Fibroblast of lung (primary cell): ENCODE data around the gene PDE2A. TPM values are rescaled to one million over a fixed set of nuclear protein-coding genes. Genes with fewer than 3 reads are reported as not detected.

Experiments
- DNase-seq, 2 donors: peaks; one replicate each; pipeline versions ENCODE4 v3.0.0 to v3.0.0-alpha.2; 2010; ENCODE audit warnings: low read depth in 2 of 2
- H2AFZ ChIP-seq: 2 replicates; pipeline ENCODE4 v1.5.1; 2012; ENCODE audit warnings: low read length, control low read depth, inconsistent platforms
- H3K27ac ChIP-seq: 2 replicates; pipeline ENCODE4 v1.5.1; 2011; ENCODE audit warnings: low read length, control low read depth; ENCODE audit not compliant: insufficient read depth
- H3K27me3 ChIP-seq: 2 replicates; pipeline ENCODE4 v1.5.1; 2011; ENCODE audit warnings: mild to moderate bottlenecking, low read length; ENCODE audit not compliant: control insufficient read depth, insufficient read depth
- H3K36me3 ChIP-seq: 2 replicates; pipeline ENCODE4 v1.5.1; 2011; ENCODE audit warnings: low read length; ENCODE audit not compliant: control insufficient read depth, insufficient read depth
- H3K4me1 ChIP-seq: 2 replicates; pipeline ENCODE4 v1.5.1; 2011; ENCODE audit warnings: low read length; ENCODE audit not compliant: control insufficient read depth, insufficient read depth; ENCODE audit errors: extremely low read depth
- H3K4me2 ChIP-seq: 2 replicates; pipeline ENCODE4 v1.5.1; 2011; ENCODE audit warnings: low read length, control low read depth; ENCODE audit not compliant: insufficient read depth; ENCODE audit errors: extremely low read depth
- H3K4me3 ChIP-seq, 4 experiments: fragments of 200-600 bp in 1 of 4; sonication (generic) in 1 of 4; replicated peaks in 1 of 4; 2 replicates each; pipeline ENCODE4 v1.5.1; 2011 to 2016; ENCODE audit warnings: low read length in 4 of 4, low read depth in 3 of 4, mild to moderate bottlenecking in 3 of 4, control low read depth in 2 of 4, inconsistent platforms in 1 of 4, mixed read lengths in 1 of 4; ENCODE audit not compliant: insufficient read depth in 1 of 4; ENCODE audit errors: control extremely low read depth in 1 of 4
- H3K79me2 ChIP-seq: 2 replicates; pipeline ENCODE4 v1.5.1; 2012; ENCODE audit warnings: mild to moderate bottlenecking, low read length, inconsistent platforms; ENCODE audit not compliant: control insufficient read depth, insufficient read depth
- H3K9ac ChIP-seq: 2 replicates; pipeline ENCODE4 v1.5.1; 2011; ENCODE audit warnings: mild to moderate bottlenecking, low read length, control low read depth; ENCODE audit not compliant: insufficient read depth
- H3K9me3 ChIP-seq: 2 replicates; pipeline ENCODE4 v1.5.1; 2012; ENCODE audit warnings: low read depth, low read length; ENCODE audit not compliant: control insufficient read depth, insufficient read depth
- H4K20me1 ChIP-seq: 2 replicates; pipeline ENCODE4 v1.5.1; 2011; ENCODE audit warnings: low read length; ENCODE audit not compliant: control insufficient read depth, insufficient read depth; ENCODE audit errors: extremely low read depth
- EZH2 ChIP-seq: IDR thresholded peaks from 2 replicates; pipeline ENCODE4 v1.5.1; 2012; ENCODE audit warnings: low read length, control low read depth, mild to moderate bottlenecking; ENCODE audit errors: missing control alignments
- polyA plus RNA-seq, 2 donors: library from polyadenylated mRNA; depleted of rRNA in 1 of 2; stranded (reverse) in 1 of 2; unstranded in 1 of 2; fragments of >200 nt; gene quantifications; 2 replicates each; pipeline ENCODE4 v1.2.1, GENCODE V29; 2011 to 2012; ENCODE audit warnings: missing spikeins in 1 of 2
- total RNA-seq: library from RNA; depleted of rRNA; stranded (reverse); fragments of >200 nt; gene quantifications from 2 replicates; pipeline ENCODE4 v1.2.1, GENCODE V29; 2014
- TF ChIP-seq, protein P1 (sequence below), 2 donors: IDR thresholded peaks in 1 of 2; conservative IDR thresholded peaks in 1 of 2; 1 replicate in 1 of 2; 2 replicates in 1 of 2; pipeline ENCODE4 v1.5.1; 2011 to 2012; ENCODE audit warnings: low read length in 2 of 2, control low read depth in 1 of 2, inconsistent platforms in 1 of 2, low read depth in 1 of 2, mild to moderate bottlenecking in 1 of 2

The PDE2A gene
- total and polyA plus RNA-seq, 2 donors (not counting 1 experiment from before 2014, with no cell fraction given): 0.50 to 2.6 TPM

GRCh38 chr11:72718101-72718501 is 43.9 kb upstream of the PDE2A start:
- no peak for TF ChIP-seq EZH2
- TF ChIP-seq, protein P1, sequence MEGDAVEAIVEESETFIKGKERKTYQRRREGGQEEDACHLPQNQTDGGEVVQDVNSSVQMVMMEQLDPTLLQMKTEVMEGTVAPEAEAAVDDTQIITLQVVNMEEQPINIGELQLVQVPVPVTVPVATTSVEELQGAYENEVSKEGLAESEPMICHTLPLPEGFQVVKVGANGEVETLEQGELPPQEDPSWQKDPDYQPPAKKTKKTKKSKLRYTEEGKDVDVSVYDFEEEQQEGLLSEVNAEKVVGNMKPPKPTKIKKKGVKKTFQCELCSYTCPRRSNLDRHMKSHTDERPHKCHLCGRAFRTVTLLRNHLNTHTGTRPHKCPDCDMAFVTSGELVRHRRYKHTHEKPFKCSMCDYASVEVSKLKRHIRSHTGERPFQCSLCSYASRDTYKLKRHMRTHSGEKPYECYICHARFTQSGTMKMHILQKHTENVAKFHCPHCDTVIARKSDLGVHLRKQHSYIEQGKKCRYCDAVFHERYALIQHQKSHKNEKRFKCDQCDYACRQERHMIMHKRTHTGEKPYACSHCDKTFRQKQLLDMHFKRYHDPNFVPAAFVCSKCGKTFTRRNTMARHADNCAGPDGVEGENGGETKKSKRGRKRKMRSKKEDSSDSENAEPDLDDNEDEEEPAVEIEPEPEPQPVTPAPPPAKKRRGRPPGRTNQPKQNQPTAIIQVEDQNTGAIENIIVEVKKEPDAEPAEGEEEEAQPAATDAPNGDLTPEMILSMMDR (conservative IDR thresholded peaks at IDR 0.05 in 1 of 2, IDR thresholded peaks at IDR 0.05 in 1 of 2; ENCODE audit: low read depth in 1 of 2, low read length in 2 of 2): no peak
- Histone ChIP-seq H3K4me1 (peaks cover 24% of the 10 kb centered on the region), H4K20me1 (no peaks in the 10 kb centered on the region), H3K9ac (no peak overlapping the region), H3K79me2 (peaks cover 39% of the 10 kb centered on the region), H3K36me3 (peaks cover 3% of the 10 kb centered on the region), H3K4me2 (no peak overlapping the region), H3K9me3 (no peaks in the 10 kb centered on the region), H3K4me3 (no peak overlapping the region), H2AFZ (no peak overlapping the region), H3K27me3 (no peaks in the 10 kb centered on the region), H3K27ac (no peak overlapping the region)
- DNase-seq: no peak

GRCh38 chr11:72716788-72717435 is 42.7 kb upstream of the PDE2A start:
- Histone ChIP-seq H2AFZ (no peak overlapping the region), H3K9ac (no peak overlapping the region), H4K20me1 (no peaks in the 10 kb centered on the region), H3K4me3 (no peak overlapping the region), H3K4me2 (no peak overlapping the region), H3K9me3 (no peaks in the 10 kb centered on the region), H3K36me3 (peaks cover 5% of the 10 kb centered on the region), H3K27ac (no peak overlapping the region), H3K4me1 (peaks cover 24% of the 10 kb centered on the region), H3K79me2 (peaks cover 32% of the 10 kb centered on the region), H3K27me3 (no peaks in the 10 kb centered on the region)
- no peak for DNase-seq
- TF ChIP-seq, protein P1 (conservative IDR thresholded peaks at IDR 0.05 in 1 of 2, IDR thresholded peaks at IDR 0.05 in 1 of 2; ENCODE audit: low read depth in 1 of 2, low read length in 2 of 2): no peak
- TF ChIP-seq EZH2: no peak

DNA sequence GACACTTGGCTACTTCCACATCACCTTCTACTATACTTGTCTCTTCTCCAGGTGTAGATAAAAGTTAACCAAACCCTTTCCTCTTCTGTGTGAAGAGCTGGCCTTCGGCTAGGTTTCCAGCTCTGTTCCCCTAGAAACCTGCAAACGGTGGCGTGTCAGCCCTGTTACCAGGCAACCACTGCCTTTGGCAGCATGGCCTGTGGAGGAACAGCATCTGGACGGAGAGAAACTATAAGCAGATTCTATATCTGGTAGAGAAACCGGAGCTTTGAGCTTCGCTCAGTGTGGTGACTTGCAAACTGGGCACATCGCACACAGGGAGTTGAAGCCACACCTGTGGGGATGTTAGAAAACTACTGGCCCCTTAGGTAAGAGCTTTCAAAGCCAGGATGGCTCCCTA is 42.1 kb upstream of the PDE2A start:
- Histone ChIP-seq H3K4me2 (no peak overlapping the region), H3K4me1 (peaks cover 18% of the 10 kb centered on the region), H3K79me2 (peaks cover 27% of the 10 kb centered on the region), H4K20me1 (no peaks in the 10 kb centered on the region), H2AFZ (no peak overlapping the region), H3K9ac (no peak overlapping the region), H3K27me3 (no peaks in the 10 kb centered on the region), H3K36me3 (peaks cover 5% of the 10 kb centered on the region), H3K9me3 (no peaks in the 10 kb centered on the region), H3K27ac (no peak overlapping the region), H3K4me3 (no peak overlapping the region)
- no peak for TF ChIP-seq EZH2
- TF ChIP-seq, protein P1 (conservative IDR thresholded peaks at IDR 0.05 in 1 of 2, IDR thresholded peaks at IDR 0.05 in 1 of 2; ENCODE audit: low read depth in 1 of 2, low read length in 2 of 2): no peak
- DNase-seq: peak; percentile 22 to 28
